NCI-H526 treated with DMSO at 0.1 percent for 48 hours (cell line): ENCODE data around the gene CABP4.
"Not testable (repeated sequence)": the region's sequence is repeated elsewhere in the genome, so short reads cannot be mapped to it uniquely, and the experiment has no call there.

Experiments
- DNase-seq: peaks from one replicate; lab custom pipeline; 2025; lab: John Stamatoyannopoulos, UW

The CABP4 gene

DNA sequence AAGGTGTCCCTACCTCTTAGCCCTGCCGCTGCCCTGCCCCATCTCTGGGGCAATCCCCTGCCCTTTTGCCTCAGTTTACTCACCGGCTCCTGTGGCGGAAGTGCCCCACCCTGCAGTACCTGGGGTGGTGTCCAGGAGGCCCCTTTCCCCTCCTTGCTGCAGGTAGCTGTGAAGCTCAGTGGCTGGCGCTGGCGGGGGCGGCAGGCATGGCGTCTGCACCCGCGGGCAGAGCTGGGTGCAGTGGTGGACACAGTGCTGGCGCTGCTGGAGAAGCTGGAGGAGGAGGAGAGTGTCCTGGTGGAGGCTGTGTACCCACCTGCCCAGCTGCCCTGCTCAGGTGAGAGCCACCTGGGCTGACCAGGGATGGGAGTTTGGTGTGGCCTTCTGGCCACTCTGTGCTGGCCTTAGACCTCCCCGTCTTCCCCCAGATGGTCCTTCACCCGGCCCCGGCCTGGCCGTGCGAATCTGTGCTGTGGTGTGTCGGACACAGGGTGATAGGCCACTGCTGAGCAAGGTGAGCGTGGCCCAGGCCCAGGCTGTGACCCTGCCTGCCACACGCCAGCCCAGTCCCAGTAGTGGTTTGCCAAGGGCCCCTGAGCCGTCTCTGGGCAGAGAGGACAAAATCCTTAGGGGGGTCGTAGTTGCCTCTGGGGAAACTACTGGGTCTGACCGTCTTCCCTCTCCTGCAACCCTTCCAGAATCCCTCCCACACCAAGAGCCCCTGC lies 35.7 kb upstream of the CABP4 start:
- no peak for DNase-seq

DNA sequence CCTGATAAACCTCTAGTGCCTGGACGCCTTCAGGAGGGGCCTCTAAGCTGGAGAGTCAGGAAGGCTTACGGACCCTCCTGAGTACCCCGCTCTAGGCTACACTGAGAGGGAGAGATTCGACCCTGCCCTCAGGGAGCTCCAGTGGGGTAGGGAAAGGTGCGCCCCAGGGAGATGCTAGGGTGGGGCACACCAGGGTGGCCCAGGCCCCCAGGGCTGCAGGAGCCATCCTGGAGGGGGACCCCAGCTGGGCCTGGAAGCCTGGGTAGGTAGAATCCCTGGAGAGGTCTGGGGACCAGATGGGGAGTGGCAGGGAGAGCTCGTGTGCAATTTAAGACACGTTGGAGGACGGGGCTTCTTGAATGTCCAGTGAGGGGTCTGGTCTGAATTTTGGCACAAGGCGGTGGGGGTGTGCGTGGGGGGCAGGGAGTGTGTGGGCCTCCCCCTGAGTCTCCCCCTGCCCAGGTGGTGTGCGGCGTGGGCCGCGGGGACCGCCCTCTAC lies 35.0 kb upstream of the CABP4 start:
- DNase-seq = no peak

DNA sequence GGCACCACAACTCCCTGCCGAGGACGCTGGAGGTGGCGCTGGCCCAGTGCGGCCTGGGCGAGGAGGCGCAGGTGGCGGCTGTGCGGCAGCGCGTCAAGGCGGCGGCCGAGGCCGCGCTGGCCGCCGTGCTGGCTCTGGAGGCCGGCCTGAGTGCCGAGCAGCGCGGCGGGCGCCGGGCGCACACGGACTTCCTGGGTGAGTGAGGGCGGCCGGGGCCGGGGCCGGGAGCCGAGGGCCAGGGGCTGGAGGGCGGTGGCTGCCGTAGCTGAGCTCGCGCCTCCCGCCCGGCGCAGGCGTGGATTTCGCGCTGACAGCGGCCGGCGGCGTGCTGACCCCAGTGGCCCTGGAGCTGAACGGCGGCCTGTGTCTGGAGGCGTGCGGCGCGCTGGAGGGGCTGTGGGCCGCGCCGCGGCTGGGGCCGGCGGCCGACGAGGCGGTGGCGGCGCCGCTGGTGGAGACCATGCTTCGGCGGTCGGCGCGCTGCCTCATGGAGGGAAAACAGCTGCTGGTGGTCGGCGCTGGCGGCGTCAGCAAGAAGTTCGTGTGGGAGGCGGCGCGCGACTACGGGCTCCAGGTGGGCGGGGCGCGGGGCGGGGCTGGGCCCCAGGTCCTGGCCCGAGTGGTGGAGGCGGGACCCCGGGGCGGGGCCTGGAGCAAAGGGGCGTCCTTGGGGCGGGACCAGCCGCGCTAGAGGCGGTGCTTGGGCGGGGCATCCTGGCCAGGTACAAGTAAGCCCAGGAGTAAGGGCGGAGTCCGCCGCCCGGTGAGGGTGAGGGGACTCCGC lies 34.3 kb upstream of the CABP4 start:
- peak; percentile 94 for DNase-seq

DNA sequence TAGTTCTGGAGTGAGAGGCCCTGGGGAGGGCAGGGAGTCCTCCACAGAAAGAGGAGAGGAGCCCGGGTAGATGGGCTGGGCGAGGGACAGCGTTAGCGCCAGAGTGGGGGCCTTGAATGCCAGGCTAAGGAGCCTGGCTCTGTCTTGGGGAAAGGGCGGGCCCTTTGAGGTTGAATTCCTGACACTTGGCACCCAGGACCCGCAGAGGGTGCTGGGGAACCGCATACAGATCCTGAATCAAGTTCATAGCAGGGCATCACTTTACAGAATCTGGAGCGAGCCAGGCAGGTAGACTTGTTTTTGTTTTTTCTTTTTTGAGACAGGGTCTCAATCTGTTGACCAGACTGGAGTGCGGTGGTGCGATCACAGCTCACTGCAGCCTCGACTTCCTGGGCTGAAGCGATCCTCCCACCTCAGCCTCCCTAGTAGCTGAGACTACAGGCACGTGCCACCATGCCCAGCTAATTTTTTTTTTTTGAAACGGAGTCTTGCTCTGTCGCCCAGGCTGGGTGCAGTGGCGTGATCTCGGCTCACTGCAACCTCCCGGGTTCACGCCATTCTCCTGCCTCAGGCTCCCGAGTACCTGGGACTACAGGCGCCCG lies 33.6 kb upstream of the CABP4 start:
- DNase-seq = no peak

DNA sequence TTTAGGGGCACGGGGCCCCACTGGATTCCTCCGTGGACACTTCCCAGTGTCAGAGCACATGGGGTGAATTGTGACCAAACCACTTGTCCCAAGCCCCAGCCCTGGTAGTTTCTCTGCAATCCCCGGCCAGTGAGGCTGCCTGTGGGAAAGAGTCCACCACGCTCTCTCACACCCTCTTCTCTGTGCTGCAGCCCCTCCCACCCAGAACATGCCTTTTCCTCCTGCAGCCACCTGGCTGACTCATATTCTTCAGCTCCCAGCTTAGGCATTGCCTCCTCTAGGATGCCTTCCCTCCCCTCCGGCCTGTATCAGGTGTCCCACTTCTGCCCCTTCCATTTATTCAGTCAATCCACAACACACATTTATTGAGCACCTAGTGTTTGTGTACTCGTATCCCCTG lies 32.3 kb upstream of the CABP4 start:
- DNase-seq = no peak

DNA sequence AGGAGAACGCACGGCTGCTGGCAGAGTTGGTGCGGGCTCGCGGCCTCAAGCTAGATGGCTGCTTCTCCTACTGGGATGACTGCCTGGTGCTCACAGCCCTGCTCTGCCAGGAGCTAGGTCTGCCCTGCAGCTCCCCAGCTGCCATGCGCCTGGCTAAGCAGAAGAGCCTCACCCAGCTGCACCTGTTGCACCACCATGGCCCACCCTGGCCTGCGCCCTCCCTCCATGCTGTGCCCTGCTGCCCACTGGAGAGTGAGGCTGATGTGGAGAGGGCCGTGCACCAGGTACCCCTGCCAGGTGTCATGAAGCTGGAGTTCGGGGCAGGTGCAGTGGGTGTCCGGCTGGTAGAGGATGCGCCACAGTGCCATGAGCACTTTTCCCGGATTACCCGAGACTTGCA lies 31.7 kb upstream of the CABP4 start:
- no peak for DNase-seq

DNA sequence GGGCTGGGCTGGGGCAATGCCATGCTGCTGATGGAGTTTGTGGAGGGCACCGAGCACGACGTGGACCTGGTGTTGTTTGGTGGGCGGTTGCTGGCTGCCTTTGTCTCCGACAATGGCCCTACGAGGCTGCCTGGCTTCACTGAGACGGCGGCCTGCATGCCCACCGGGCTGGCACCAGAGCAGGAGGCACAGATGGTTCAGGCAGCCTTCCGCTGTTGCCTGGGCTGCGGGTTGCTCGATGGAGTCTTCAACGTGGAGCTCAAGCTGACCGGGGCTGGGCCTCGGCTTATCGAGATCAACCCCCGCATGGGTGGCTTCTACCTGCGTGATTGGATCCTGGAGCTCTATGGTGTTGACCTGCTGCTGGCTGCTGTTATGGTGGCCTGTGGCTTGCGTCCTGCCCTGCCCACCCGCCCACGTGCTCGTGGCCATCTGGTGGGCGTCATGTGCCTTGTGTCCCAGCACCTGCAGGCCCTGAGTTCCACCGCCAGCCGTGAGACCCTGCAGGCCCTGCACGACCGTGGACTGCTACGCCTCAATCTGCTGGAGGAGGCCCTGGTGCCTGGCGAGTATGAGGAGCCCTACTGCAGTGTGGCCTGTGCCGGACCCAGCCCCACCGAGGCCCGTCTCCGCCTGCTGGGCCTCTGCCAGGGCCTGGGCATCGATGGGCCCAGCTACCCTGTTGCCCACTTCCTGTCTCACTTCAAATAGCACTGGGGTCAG lies 31.1 kb upstream of the CABP4 start:
- no peak for DNase-seq

DNA sequence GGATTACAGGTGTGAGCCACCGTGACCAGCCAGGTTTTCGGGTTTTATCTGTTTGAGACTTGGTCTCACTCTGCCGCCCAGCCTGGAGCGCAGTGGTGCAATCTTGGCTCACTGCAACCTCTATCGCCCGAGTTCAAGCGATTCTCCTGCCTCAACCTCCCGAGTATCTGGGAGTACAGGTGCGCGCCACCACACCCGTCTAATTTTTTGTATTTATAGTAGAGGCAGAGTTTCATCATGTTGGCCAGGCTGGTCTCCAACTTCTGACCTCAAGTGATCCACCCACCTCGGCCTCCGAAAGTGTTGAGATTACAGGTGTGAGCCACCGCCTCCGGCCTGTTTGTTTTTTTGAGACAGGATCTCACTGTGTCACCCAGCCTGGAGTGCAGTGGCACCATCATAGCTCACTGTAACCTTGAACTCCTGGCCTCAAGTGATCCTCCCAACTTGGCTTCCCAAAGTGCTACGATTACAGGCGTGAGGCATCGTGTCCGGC lies 27.7 kb upstream of the CABP4 start:
- DNase-seq = not testable (repeated sequence)

DNA sequence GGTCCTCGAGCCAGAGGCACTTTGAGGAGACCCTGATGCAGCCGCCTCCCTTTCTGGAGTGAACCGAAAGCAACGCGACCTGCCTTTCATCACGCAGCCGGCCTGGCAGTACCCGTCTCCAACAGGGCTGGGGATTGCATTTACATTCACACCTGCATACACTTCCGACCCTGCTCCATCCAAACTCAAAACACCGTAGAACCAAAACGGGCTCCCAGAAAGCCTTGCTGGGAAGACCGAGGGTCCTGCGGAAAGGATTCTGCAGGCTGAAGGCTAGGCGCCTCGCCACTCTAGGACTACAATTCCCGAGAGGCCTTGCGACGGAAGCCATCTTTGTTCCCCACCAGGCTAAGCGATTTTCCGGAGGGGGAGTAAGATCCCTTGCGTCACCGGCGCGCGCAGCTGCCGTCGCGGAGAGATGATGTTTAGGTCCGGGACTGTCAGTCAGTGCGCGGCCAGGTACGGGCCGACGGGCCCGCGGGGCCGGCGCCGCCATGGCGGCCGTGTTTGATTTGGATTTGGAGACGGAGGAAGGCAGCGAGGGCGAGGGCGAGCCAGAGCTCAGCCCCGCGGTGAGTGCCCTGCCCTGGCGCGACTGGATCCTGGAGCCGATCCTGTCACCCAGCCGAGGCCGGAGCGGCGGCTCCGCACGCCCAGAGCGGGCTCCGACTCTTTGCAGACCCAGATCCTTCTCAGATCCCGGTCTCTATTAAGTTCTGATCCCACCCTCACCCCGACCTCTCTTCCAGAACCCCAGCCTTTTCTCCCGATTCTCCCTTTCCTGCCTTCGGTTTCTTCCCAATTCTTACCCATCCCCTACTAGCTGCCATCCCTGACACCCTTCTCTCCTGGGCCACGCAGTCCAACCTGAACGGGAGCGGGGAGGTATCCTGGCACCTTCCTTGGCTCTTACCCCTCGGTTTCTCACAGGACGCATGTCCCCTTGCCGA lies 26.8 kb upstream of the CABP4 start, which contains the start of gene RPS6KB2:
Gene RPS6KB2, plus strand, starts transcription at position 443 of the 950 bp plus-strand sequence. Its CDS starts 52 bp downstream, at position 495.
- peak; percentile 97 for DNase-seq

DNA sequence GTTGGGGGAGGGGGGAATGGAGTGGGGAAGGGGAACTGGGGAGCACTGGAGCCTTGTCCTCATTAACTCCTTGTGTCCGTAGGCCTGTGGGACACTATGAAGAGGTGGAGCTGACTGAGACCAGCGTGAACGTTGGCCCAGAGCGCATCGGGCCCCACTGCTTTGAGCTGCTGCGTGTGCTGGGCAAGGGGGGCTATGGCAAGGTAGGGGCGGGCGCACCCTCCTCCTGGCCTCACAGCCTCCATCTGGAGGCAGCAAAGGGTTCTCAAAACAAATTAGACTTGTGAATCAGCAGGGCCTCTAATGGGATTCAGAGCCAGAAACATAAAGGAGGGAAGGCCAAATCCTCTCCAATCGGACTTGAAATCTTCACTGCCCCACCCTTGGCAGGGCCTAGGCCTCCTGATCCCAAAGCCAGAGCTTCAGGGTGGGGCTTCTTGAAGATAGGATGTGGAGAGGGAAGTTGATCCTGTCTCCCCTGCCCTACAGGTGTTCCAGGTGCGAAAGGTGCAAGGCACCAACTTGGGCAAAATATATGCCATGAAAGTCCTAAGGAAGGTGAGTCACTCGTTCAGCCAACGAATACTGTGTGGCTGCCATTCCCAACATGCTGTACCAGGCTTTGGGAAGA lies 26.0 kb upstream of the CABP4 start:
- no peak for DNase-seq

DNA sequence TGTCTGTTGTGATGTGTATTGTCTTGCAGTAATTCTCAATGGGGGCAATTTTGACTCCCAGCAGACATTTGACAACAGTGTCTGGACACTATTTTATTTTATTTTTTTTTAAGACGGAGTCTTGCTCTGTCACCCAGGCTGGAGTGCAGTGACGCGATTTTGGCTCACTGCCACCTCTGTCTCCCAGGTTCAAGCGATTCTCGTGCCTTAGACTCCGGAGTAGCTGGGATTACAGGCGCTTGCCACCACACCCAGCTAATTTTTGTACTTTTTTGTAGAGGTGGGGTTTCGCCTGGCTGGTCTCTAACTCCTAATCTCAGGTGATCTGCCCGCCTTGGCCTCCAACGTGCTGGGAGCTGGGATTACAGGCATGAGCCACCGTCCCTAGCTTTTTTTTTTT lies 25.4 kb upstream of the CABP4 start:
- no peak for DNase-seq

DNA sequence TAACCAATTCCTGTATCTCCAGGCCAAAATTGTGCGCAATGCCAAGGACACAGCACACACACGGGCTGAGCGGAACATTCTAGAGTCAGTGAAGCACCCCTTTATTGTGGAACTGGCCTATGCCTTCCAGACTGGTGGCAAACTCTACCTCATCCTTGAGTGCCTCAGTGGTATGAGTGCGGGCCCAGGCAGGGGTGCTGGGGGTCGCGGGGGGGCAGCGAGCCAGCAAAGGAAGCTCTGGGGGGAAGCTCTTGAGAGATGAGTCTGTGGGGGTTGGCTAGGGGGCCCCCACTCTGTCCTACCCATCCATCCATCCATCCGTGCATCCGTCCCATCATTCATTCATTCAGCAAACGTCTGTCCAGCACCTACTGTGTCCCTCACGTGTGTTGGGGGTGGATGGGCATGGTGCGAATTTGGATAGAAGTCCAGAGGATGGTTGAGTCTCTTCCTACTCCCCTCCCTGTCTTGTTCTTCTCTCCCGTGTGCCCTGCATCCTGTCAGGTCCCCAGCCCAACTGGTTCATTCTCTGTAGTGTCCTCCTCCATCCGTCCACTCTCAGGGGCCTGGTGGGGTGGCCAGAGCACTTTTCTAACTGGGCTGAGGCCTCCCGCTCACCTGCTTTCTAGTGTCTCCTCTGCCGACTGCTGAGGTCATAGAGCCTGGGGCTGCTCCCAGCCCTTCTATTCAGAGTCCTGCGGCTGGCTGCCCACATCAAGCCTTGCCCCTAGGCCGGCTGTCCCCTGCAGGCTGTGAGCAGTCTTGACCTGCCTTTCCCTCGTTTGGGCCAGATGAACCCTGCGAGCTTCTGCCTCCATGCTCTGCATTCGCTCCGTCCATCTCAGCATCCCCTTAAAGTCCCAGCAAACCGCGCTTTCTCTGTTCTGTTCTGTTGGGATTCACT lies 23.6 kb upstream of the CABP4 start:
- DNase-seq = no peak

DNA sequence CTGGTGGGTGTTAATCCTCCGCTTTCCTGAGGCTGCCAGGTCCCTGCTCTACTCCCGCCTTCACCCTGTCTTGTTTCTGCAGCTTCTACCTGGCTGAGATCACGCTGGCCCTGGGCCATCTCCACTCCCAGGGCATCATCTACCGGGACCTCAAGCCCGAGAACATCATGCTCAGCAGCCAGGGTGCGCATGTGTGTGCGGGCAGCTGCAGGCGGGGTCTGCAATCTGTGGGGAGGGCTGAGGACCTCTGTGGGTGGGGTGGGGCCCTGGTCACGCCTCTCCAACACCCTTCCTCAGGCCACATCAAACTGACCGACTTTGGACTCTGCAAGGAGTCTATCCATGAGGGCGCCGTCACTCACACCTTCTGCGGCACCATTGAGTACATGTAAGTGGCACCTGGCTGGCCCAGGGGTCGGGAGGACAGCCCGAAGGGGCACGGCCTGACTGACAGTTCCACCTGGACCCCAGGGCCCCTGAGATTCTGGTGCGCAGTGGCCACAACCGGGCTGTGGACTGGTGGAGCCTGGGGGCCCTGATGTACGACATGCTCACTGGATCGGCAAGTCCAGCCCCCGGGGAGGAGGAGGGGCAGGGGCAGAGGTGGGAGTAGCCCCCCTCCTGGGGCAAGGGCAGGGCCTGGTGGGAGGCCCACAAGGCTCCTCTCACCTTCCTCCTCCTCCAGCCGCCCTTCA lies 22.4 kb upstream of the CABP4 start:
- no peak for DNase-seq

DNA sequence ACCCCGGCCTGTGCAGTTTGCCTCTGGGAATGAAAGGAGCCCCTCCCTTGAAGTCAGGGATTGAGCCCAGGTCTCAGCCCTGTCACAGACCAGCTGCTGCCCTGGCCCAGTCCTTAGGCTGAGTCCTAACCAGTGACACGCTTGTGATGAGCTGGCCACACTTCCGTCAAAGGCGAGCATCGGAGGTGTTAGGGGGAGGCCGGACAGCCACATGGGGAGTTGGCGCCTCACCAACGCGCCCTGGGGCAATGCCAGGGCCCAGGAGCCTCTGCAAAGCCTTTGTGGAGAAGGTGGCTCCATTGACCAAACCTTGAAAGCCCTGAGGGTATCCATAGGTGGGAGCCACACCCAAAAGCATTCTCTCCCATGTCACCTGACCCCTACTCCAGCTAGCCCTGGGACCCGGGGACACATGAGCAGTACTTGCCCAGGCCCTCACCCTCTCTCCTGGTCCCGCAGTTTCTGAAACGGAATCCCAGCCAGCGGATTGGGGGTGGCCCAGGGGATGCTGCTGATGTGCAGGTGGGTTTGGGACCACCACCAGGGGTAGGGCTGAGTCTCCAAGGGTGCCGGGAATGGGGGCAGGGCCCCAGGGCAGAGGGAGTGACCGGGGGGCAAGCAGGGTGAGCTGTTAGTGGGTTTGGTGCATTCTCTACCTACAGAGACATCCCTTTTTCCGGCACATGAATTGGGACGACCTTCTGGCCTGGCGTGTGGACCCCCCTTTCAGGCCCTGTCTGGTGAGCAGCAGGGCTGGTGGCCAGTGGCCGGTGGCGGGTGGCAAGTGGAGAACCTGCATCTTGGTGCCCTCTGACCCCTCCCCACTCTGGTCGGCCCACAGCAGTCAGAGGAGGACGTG lies 21.4 kb upstream of the CABP4 start:
- no peak for DNase-seq

DNA sequence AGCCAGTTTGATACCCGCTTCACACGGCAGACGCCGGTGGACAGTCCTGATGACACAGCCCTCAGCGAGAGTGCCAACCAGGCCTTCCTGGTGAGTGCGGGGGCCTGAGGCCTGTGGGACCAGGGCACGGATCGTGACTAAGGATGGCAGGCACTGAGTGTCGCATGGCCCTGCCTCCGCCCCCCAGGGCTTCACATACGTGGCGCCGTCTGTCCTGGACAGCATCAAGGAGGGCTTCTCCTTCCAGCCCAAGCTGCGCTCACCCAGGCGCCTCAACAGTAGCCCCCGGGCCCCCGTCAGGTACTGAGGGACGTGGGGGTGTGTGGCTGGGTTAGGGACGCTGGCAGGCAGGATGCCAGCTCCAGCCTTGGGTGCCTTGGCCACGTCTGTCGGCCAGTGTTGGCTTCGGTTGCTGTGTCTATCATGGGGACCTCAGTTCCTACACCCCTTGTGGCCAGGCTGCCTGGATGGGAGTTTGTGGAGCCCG lies 20.7 kb upstream of the CABP4 start:
- DNase-seq = no peak

DNA sequence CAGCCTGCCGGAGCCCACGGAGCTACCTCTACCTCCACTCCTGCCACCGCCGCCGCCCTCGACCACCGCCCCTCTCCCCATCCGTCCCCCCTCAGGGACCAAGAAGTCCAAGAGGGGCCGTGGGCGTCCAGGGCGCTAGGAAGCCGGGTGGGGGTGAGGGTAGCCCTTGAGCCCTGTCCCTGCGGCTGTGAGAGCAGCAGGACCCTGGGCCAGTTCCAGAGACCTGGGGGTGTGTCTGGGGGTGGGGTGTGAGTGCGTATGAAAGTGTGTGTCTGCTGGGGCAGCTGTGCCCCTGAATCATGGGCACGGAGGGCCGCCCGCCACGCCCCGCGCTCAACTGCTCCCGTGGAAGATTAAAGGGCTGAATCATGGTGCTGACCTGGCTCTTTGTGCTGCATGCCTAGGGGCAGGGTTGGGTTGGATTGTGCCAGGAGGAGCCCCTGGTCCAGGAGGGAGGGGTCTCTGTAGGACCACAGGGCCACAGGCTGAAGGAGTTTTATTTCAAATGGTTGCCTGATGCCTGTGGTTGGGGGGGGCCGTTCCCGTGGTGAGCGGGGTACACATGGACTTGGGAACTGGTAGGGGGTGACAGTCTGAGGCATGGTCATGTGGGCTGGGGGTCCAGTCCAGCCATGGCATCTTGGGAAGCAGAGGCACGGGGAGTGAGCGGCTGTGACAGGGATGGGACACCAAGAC lies 20.0 kb upstream of the CABP4 start:
- DNase-seq = no peak
